ENCODE measurements around the gene STRN3.

DNA sequence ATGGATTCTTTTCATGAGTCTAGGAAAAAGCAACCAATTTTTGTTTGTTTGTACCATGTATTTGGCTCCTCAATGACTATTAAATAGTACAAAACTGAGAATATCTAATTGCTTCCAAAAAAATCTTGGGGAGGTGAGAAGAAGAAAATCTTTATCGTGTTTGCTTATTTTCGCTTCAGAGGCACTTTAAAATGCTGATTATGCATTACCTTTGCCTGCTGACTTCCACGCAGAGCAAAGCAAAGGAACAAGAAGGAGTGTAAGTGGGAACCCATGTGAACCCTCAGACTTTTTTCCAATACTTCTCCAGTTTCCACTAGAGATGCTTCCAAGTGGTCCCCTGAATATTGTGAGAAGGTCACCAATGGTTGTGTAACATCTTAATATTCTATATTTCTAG lies 43.2 kb upstream of the STRN3 start:
- TF ChIP-seq, protein P1, sequence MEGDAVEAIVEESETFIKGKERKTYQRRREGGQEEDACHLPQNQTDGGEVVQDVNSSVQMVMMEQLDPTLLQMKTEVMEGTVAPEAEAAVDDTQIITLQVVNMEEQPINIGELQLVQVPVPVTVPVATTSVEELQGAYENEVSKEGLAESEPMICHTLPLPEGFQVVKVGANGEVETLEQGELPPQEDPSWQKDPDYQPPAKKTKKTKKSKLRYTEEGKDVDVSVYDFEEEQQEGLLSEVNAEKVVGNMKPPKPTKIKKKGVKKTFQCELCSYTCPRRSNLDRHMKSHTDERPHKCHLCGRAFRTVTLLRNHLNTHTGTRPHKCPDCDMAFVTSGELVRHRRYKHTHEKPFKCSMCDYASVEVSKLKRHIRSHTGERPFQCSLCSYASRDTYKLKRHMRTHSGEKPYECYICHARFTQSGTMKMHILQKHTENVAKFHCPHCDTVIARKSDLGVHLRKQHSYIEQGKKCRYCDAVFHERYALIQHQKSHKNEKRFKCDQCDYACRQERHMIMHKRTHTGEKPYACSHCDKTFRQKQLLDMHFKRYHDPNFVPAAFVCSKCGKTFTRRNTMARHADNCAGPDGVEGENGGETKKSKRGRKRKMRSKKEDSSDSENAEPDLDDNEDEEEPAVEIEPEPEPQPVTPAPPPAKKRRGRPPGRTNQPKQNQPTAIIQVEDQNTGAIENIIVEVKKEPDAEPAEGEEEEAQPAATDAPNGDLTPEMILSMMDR (IDR thresholded peaks at IDR 0.05; ENCODE audit: low read length): no peak
- no peak for TF ChIP-seq EZH2 (IDR thresholded peaks at IDR 0.05; ENCODE audit: borderline replicate concordance, low read length)

Measured in OCI-LY1 (cell line).